ENCODE results near the gene MYL3. TPM values are rescaled to one million over a fixed set of nuclear protein-coding genes. Genes with fewer than 3 reads are reported as not detected.

Gene MYL3
- total and polyA plus RNA-seq, 2 of the 4 experiments (the other 2 are of a cell fraction) = 0.09 TPM; not detected in 1

DNA sequence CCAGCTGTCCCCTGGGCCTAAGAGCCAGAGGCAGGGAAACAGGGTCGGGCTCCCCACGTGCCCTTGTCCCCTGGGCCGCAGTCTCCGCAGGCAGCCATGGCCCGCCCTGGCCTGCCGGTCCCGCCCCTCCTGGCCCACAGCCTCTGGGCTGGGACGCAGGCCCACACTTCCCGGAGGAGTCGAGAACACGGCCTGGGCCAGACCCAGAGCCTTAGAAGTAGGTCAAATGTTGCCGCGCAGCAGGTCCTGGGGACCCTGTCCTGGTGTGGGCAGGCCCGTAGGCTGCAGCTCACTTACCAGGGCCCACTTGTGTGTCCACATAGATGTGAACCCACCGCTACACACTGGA is 4.3 kb upstream of the MYL3 start:
- dilution Hi-C loops (cut with HindIII; ENCODE audit: low sequenced_read_pairs, unreplicated experiment) = no loop called here
- Histone ChIP-seq H3K27ac (ENCODE audit: insufficient read depth, low read length) (no peak overlapping the region), H4K20me1 (ENCODE audit: insufficient read depth, low read length) (no peaks in the 10 kb centered on the region), H3K18ac (ENCODE audit: low read depth, low read length) (no peak overlapping the region), H2AK5ac (ENCODE audit: low read depth, low read length) (no peak overlapping the region), H3K79me1 (ENCODE audit: low read depth in 1 of 2, low read length in 2 of 2) (no peaks in the 10 kb centered on the region), H2AFZ (replicated peaks; ENCODE audit: low read length, poor library complexity) (peak overlapping the region; percentile 33), H3K9me1 (ENCODE audit: insufficient read depth, low read length) (no peaks in the 10 kb centered on the region), H2BK15ac (ENCODE audit: low read depth, low read length) (no peak overlapping the region), H2BK20ac (ENCODE audit: low read depth, low read length) (no peak overlapping the region), H3K27me3 (ENCODE audit: control insufficient read depth, insufficient read depth, low read length) (peaks cover 46% of the 10 kb centered on the region), H3K14ac (replicated peaks; ENCODE audit: low read depth, low read length) (no peak overlapping the region), H2BK120ac (ENCODE audit: low read depth, low read length) (no peak overlapping the region), H2BK5ac (ENCODE audit: low read depth, low read length, poor library complexity, severe bottlenecking) (no peak overlapping the region), H4K5ac (ENCODE audit: low read depth, low read length) (no peak overlapping the region), H3K23ac (ENCODE audit: low read depth, low read length) (no peak overlapping the region), H3K4me3 (ENCODE audit: insufficient read depth, low read depth, low read length) (no peak overlapping the region), H3K9ac (ENCODE audit: low read depth, low read length) (no peak overlapping the region), H4K91ac (ENCODE audit: insufficient read depth, low read depth, low read length) (no peak overlapping the region), H4K8ac (ENCODE audit: low read depth in 2 of 2, low read length in 2 of 2) (no peak overlapping the region), H3K36me3 (ENCODE audit: control insufficient read depth, insufficient read depth, low read length) (no peaks in the 10 kb centered on the region), H3K4ac (ENCODE audit: low read depth, low read length) (no peak overlapping the region), H3K4me2 (ENCODE audit: low read depth, low read length) (no peak overlapping the region), H3K4me1 (ENCODE audit: control insufficient read depth, insufficient read depth, low read length) (no peaks in the 10 kb centered on the region; the same call in 1 of the 2 replicates), H2AK9ac (replicated peaks; ENCODE audit: low read depth, low read length, poor library complexity) (no peak overlapping the region), H3K56ac (ENCODE audit: extremely low read depth, insufficient read depth, low read length) (no peak overlapping the region), H3K9me3 (ENCODE audit: control insufficient read depth, insufficient read depth, low read length) (no peaks in the 10 kb centered on the region)
- WGBS, 2 experiments (ENCODE audit: extremely low coverage in 2 of 2, insufficient read length in 1 of 2) = 34% methylated on average over 11 of the region's 15 CpGs; no CpG with 5 or more reads in 1 of the 2 experiments
- in situ Hi-C loops (cut with MboI; ENCODE audit: low sequenced_read_pairs) = no loop called here
- peak; percentile 58 for ATAC-seq (ENCODE audit: low read depth)
- intact Hi-C loops (cut with micrococcal nuclease) = loop anchor here (5.0 kb wide), 1 partner anchor 505 kb away; no protein-coding TSS in a partner anchor
- POLR2A ChIA-PET (ENCODE audit: unreplicated experiment) = no interaction called here
- no TSS peak for BruUV-seq (replicated peaks)
- CTCF ChIA-PET = no interaction called here
- TF ChIP-seq MXI1 (IDR thresholded peaks at IDR 0.05; ENCODE audit: borderline replicate concordance, low read depth, low read length) = no peak
- TF ChIP-seq NFE2L2 (IDR thresholded peaks at IDR 0.05; ENCODE audit: low read depth, low read length) = no peak
- TF ChIP-seq, protein P1, sequence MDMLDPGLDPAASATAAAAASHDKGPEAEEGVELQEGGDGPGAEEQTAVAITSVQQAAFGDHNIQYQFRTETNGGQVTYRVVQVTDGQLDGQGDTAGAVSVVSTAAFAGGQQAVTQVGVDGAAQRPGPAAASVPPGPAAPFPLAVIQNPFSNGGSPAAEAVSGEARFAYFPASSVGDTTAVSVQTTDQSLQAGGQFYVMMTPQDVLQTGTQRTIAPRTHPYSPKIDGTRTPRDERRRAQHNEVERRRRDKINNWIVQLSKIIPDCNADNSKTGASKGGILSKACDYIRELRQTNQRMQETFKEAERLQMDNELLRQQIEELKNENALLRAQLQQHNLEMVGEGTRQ (IDR thresholded peaks at IDR 0.05; ENCODE audit: low read depth, low read length) = no peak
- no peak for TF ChIP-seq ELK1 (IDR thresholded peaks at IDR 0.05; ENCODE audit: borderline replicate concordance, low read depth, low read length)
- DNase-seq = no peak
